HG03135 (cell line): ENCODE results near the gene DDX24.

Source experiments
- ATAC-seq: cut with Tn5 transposase; IDR thresholded peaks from one replicate; pipeline ENCODE4 v1.9.1; 2021; ENCODE audit warnings: mild to moderate bottlenecking, moderate library complexity; ENCODE audit not compliant: unreplicated experiment

The DDX24 gene, protein sequence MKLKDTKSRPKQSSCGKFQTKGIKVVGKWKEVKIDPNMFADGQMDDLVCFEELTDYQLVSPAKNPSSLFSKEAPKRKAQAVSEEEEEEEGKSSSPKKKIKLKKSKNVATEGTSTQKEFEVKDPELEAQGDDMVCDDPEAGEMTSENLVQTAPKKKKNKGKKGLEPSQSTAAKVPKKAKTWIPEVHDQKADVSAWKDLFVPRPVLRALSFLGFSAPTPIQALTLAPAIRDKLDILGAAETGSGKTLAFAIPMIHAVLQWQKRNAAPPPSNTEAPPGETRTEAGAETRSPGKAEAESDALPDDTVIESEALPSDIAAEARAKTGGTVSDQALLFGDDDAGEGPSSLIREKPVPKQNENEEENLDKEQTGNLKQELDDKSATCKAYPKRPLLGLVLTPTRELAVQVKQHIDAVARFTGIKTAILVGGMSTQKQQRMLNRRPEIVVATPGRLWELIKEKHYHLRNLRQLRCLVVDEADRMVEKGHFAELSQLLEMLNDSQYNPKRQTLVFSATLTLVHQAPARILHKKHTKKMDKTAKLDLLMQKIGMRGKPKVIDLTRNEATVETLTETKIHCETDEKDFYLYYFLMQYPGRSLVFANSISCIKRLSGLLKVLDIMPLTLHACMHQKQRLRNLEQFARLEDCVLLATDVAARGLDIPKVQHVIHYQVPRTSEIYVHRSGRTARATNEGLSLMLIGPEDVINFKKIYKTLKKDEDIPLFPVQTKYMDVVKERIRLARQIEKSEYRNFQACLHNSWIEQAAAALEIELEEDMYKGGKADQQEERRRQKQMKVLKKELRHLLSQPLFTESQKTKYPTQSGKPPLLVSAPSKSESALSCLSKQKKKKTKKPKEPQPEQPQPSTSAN

GRCh38 chr14:94080621-94081385, at the start of gene DDX24, which contains the start of gene IFI27L1:
TSS of gene DDX24 (minus strand) at chr14:94081202. CDS start at chr14:94079742, 1,460 bp downstream.
TSS of gene IFI27L1 (plus strand) at chr14:94081310. CDS start at chr14:94096938, 15,628 bp downstream.
- peak; percentile 97 for ATAC-seq

- no peak for ATAC-seq
Observed at GRCh38 chr14:94129758-94130414, 48.9 kb upstream of the DDX24 start.

GRCh38 chr14:94129111-94129757, 48.2 kb upstream of the DDX24 start, which contains the start of gene IFI27L2:
TSS of gene IFI27L2 (minus strand) at chr14:94129604. CDS start at chr14:94129564, 40 bp downstream.
- peak; percentile 89 for ATAC-seq

DNA sequence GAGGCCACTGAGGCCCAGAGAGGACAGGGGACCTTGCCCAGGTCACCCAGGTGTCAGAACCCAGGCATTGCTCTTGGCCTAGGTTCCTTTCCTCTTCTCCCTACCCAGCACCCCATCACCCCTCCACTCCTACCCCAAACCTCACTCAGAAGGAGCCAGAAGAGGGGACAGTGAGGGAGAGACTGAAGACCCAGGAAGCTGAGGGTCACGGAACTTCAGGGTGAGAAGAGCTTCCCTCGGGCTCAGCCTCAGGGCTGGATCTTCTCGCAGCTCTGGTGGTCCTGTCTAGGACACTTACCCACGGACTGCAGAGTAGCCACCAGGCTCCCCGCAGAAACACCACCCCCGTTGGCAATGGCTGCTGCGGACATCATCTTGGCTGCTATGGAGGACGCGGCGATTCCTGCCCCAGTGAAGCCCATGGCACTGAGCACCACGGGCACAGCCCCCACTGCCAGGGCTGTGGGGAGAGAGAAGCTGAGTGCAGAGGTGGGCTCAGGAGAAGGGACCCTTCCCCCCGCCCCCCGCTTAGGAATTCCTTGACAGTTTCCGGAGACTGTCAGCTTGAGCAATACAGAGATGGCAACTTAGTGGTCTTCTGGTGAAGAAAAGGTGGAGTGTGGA, 47.3 kb upstream of the DDX24 start:
- no peak for ATAC-seq

DNA sequence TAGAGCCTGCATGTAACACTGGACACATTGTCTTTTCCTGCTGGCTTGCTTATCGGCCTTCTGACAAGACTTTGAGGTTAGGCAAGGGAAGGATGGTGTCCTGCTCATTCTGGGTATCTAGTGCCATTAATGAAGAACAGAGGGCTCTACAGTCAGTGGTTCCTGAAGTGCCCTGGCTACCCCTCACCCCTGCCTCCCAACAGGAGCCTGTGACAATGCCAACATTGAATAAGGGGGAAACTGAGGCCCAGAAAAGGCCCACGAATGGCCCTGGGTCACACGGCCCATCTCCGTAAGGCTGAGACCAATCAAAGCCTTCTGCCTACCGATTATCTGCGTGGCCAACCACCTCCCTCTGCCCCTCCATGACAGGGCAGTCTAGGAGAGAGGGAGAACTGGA, 46.3 kb upstream of the DDX24 start:
- no peak for ATAC-seq

GRCh38 chr14:94126800-94127199, 45.8 kb upstream of the DDX24 start:
- no peak for ATAC-seq

DNA sequence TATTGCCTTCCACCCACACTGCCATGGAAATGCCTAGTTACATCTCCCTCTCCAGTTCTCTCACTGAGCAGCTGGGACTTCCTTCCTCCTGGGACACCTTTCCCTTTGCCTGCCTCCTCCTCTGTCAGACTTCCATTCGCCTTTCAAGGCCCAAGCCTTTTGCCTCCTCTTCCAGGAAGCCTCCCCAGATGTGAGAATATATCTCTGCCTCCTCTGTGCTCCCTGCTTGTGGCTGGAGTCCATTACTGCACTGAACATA, 45.3 kb upstream of the DDX24 start:
- no peak for ATAC-seq

GRCh38 chr14:94125659-94126418, 44.8 kb upstream of the DDX24 start:
- no peak for ATAC-seq

DNA sequence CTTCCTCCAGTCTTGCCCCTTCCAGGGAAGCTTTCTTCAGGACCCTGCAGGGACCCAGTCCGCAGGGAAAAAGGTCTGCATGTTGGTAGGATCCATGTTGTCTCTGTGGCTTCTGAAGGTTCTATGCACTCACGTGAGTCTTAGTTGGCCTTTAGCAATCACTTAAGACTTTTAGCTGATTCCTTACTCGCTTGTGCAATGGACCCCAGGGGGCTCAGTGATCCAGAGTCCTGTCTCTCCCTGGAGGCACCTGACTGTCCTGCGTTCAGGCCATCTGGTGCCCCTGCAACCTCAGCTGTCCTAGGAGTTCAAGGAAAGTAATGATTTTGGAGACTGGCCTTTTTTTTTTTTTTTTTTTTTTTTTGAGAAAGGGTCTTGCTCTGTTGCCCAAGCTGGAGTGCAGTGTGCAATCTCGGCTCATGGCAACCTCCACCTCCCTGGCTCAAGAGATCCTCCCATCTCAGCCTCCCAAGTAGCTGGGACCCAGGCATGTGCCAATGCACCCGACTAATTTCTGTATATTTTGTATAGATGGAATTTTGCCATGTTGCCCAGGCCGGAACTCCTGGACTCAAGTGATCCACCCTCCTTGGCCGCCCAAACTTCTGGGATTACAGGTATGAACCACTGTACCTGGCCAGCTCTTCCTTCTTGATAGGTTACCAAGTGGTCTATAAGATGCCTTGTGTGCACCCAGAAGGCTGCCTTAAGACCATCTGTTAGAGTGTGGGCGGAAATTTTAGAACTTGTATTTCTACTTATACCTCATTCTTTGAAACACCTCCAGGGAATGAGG, 43.8 kb upstream of the DDX24 start:
- no peak for ATAC-seq

DNA sequence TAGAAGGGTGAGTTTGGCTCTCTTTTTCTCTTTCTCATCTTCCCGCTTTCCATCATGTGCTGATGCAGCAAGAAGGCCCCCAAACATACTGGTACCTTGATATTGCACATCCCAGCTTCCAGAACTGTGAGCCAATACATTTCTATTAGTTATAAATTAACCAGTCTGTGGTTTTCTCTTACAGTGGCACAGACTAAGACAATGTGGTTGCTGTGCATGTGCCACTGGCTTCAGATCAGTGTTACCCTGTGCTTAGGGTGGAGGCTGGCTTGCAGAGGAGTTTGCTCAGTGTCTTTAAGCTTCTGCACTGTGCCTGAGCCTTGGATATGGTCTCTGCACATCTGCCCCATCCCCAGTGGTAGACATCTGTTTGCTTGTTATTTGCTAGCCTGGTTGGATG, 42.9 kb upstream of the DDX24 start:
- no peak for ATAC-seq

- no peak for ATAC-seq
Observed at GRCh38 chr14:94123296-94123695, 42.3 kb upstream of the DDX24 start.

- ATAC-seq = no peak
Observed at GRCh38 chr14:94122438-94122837, 41.4 kb upstream of the DDX24 start.

DNA sequence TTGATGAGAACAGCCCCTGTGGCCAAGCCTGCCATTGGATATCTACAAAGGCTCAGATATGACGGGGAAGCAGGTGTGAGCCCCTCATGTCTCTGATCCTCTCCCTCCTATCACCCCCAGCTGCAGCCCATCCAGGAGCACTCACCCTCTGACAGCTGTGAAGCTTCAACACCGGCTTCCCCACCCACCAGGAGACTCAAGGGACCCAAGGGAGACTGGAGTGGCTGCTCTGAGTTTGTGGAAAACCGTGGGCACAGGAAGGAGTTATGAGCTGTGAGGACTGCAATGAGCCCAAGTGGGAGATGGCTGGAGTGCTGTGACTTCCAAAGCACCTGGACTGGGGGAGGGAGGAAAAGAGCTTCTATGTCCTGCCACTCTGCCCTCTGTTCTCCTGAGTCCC, 40.5 kb upstream of the DDX24 start:
- ATAC-seq = no peak

GRCh38 chr14:94120667-94121340, 39.8 kb upstream of the DDX24 start:
- ATAC-seq = no peak

DNA sequence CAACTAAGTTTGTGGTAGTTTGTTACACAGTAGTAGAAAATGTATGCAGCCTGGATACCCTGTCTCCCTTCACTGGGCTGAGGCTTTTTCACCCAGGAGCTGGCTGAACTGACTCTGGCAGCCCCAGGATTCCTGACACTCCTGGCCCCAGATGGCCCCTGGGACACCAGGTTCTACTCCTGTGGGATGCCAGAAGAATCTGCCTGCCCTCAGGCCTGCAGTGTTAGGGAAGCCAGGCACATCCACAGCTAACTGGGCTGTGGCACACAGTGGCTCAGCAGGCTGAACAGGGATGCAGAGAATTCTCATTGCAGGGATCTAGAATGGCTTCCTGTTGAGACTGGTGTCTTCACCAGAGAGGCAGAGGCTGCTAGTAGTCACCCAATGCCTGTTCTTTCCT, 38.1 kb upstream of the DDX24 start:
- ATAC-seq = no peak

GRCh38 chr14:94117856-94118255, 36.9 kb upstream of the DDX24 start:
- no peak for ATAC-seq

DNA sequence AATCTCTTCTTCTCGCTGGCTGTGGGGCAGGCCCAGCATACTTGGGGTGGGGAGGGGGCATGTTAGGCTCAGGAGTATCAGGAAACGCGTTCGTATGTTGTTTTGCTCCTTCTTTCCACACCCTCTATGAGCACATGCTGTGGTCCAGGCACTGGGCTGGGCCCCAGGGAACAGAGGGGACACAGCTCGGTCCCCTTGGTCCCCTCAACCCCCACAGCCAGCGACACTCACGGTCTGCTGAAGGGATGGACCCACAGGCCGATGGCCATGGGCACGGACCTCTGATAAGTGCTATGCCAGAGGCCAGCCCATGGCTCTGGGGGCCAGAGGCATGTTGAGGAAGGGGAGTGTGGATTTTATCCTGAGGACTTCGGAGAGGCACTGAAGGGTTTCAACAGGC, 35.7 kb upstream of the DDX24 start:
- no peak for ATAC-seq

DNA sequence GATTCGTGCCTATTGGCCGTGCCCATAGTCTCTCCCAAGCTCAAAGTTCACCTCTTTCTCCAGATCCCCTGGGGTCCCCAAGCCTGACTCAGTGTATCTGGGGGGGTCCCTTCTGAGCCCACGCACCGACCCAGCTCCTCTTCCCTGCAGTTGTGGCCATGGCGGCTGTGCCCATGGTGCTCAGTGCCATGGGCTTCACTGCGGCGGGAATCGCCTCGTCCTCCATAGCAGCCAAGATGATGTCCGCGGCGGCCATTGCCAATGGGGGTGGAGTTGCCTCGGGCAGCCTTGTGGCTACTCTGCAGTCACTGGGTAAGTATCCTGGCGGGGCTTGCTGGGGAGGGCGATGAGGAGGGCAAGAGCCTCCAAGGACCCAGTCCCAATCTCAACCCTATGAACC, 34.6 kb upstream of the DDX24 start:
- no peak for ATAC-seq
